GM12865 (cell line): Measurements from ENCODE around the gene HADHB.
"Not testable (repeated sequence)": the region's sequence is repeated elsewhere in the genome, so short reads cannot be mapped to it uniquely, and the experiment has no call there.

Source experiments
- DNase-seq: peaks from one replicate; pipeline ENCODE4 v3.0.0; 2010; ENCODE audit warnings: low read depth
- H3K4me3 ChIP-seq: 2 replicates; pipeline ENCODE4 v1.5.1; 2011; ENCODE audit warnings: mild to moderate bottlenecking, low read depth, low read length, control low read depth
- TF ChIP-seq, protein P1 (sequence below): IDR thresholded peaks from 2 replicates; pipeline ENCODE4 v1.5.1; 2011; ENCODE audit warnings: low read length, control low read depth, low read depth, inconsistent platforms; ENCODE audit not compliant: insufficient read depth; ENCODE audit errors: missing control alignments

The HADHB gene

DNA sequence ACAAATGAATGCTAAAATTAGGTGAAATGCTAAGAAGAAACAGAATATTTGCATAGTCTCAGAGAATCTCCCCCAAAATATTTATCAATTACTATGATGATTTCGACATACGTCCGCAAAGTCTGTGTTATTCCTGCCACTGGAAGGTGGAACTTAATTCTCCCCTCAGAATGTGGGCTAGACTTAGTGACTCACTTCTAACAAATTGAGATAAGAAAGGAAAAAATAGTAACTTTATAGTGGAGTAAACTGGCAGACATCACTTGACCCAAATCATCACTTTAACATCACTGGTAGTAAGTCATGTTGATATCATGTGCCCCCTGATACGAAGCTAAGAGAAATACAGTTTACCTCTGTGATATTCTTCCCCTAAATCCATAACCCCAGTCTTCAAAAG, 23.5 kb downstream of the HADHB start:
- TF ChIP-seq, protein P1, sequence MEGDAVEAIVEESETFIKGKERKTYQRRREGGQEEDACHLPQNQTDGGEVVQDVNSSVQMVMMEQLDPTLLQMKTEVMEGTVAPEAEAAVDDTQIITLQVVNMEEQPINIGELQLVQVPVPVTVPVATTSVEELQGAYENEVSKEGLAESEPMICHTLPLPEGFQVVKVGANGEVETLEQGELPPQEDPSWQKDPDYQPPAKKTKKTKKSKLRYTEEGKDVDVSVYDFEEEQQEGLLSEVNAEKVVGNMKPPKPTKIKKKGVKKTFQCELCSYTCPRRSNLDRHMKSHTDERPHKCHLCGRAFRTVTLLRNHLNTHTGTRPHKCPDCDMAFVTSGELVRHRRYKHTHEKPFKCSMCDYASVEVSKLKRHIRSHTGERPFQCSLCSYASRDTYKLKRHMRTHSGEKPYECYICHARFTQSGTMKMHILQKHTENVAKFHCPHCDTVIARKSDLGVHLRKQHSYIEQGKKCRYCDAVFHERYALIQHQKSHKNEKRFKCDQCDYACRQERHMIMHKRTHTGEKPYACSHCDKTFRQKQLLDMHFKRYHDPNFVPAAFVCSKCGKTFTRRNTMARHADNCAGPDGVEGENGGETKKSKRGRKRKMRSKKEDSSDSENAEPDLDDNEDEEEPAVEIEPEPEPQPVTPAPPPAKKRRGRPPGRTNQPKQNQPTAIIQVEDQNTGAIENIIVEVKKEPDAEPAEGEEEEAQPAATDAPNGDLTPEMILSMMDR: no peak
- DNase-seq: no peak
- H3K4me3 ChIP-seq: no peak overlapping the region

DNA sequence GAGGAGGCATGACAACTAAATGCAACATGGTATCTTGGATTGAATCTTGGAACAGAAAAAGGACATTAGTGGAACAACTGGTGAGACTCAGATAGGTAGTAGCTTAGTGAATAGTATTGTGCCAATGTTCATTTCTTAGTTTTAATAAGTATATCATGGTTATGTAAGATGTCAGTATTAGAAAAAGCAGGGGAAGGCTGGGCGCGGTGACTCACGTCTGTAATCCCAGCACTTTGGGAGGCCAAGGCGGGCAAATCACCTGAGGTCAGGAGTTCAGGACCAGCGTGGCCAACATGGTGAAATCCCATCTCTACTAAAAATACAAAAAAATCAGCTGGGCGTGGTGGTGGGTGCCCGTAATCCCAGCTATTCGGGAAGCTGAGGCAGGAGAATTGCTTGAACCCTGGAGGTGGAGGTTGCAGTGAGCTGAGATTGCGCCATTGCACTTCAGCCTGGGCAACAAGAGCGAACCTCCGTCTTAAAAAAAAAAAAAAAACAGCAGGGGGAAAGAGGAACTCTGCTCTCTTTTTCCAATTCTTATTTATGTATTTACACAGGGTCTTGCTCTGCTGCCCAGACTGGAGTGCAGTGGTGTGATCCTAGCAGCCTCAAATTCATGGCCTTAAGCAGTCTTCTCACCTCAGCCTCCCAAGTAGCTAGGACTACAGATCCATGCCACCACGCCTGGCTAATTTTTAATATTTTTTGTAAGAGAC, 24.1 kb downstream of the HADHB start:
- DNase-seq, H3K4me3 ChIP-seq: not testable (repeated sequence)

DNA sequence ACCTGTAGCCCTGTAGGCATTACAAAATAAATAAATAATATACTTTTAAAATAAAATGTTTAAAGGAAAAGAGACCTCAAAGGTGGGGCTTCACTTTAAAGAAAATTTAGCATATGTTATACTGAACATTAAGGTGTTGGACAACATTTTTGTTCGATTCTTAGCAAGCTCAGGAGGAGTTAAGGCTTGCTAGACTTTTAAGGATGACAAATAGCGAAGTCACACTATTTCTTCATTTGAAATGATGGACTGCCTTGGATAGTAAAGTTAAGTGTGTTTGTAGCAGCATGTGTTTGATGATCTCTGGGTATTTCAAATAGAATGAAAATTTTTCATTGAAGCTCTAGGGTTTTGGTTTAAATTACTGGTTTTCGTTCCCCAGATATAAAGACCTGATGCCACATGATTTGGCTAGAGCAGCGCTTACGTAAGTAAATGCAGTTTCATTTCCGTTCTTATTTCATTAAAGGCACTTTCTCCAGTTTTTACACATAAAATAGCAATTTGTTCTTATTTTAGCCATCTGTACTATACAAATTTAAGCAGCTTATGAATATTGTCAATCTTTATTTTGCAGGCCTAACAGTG, 24.9 kb downstream of the HADHB start:
- H3K4me3 ChIP-seq: no peak overlapping the region
- TF ChIP-seq, protein P1: no peak
- DNase-seq: peak; percentile 54

- DNase-seq: no peak
- no peak overlapping the region for H3K4me3 ChIP-seq
- TF ChIP-seq, protein P1: no peak
Observed at GRCh38 chr2:26270373-26270772, 25.6 kb downstream of the HADHB start.

- TF ChIP-seq, protein P1: no peak
- no peak overlapping the region for H3K4me3 ChIP-seq
Observed at GRCh38 chr2:26273501-26273900, 28.8 kb downstream of the HADHB start.

DNA sequence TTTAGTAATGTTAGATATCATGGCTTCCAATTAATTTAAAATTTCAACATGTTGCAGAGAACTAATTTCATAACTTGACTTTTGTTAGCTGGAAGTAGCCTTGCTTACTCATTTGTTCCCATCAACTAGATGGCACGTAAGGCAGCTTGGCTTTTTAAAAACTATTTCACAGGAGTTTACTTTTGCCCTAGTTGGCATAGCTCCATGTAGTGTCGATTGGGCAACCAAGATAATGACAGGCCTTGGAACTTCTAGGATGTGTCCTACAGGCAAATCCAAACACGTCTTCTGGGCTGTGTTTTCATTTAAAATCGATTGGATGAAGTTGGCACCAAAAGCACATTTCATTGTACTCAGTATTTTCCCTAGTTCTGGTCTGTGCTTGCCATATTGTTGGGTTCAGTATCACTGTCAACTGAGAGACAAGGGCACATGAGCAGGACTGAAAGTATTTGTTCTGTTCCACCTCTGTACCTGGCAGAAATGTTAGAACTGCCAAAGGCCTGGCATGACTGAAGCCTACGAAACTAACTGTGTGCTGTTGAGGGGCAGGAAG, 29.4 kb downstream of the HADHB start:
- DNase-seq: no peak
- TF ChIP-seq, protein P1: no peak
- H3K4me3 ChIP-seq: no peak overlapping the region

More at GRCh38 chr2:26273501-26273900, 28.8 kb downstream of the HADHB start:
- no peak for DNase-seq

DNA sequence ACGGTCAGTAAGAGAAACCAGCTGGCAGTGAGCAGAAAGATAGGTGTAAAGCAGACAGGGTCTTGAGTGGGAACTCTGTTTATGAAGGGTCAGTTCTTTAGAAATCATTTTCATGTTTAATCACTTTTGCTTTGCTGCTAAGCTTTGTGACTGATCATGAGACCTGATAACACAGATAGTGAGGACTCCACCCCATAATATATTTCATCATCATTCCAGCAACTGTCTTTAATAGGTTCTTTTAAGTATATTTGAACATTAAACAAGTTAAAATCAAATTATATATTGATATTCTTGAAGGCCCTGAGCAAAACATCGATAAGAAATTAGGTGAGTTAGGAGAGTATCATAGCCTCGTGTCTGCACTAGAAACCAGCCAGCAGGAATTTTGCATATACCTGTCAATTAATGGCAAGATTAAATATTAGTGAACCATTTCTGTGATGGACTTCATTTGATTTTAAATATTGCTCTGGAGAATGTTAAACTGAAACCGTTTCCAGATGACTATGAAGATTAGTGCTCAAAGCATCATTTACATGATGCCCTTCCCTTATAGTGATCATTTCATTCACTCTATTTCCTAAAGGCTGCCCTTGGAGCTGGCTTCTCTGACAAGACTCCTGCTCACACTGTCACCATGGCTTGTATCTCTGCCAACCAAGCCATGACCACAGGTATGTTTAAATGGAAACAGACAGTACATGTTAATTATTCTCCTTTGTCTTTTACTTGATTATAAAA, 31.9 kb downstream of the HADHB start:
- TF ChIP-seq, protein P1: no peak
- H3K4me3 ChIP-seq: no peak overlapping the region
- DNase-seq: no peak
